A549 (cell line): Measurements from ENCODE around the gene WWC1. TPM values are rescaled to one million over a fixed set of nuclear protein-coding genes. Genes with fewer than 3 reads are reported as not detected.
A peak's percentile ranks its signal among the peaks of the same experiment; 100 is the strongest.

ENCODE experiments used
- ATAC-seq, 2 experiments: fragments of 200-7000 bp in 1 of 2; fragments of >200 bp in 1 of 2; cut with Nextera tagmentation in 1 of 2; cut with Tn5 transposase in 1 of 2; 3 replicates each; pipeline versions ENCODE4 v1.8.0 to v1.9.1; 2018 to 2020; ENCODE audit warnings: mild to moderate bottlenecking in 1 of 2, moderate library complexity in 1 of 2
- CTCF ChIA-PET: fragments of 300-600 bp; sonication (Branson Sonifier 250); formaldehyde crosslinking; extraction: SDS; loops from one replicate; lab custom pipeline; 2021; ENCODE audit warnings: antibody characterized with exemption, inconsistent platforms; lab: Yijun Ruan, JAX
- POLR2A ChIA-PET: fragments of 350-600 bp; formaldehyde crosslinking; extraction: SDS; loops from one replicate; lab custom pipeline; 2021; ENCODE audit warnings: antibody characterized with exemption, inconsistent platforms; lab: Yijun Ruan, JAX
- DNase-seq, 2 experiments: peaks; one replicate each; pipeline versions ENCODE4 v3.0.0 to v3.0.0-alpha.2; 2011 to 2016; ENCODE audit warnings: low read depth in 1 of 2, low spot score in 1 of 2
- FAIRE-seq: peaks from 2 replicates; lab custom pipeline; 2011; peaks lifted over from hg19 to GRCh38; lab: Jason Lieb, UNC
- H3K27ac ChIP-seq, 2 experiments: fragments of >200 bp; sonication (Bioruptor Twin); formaldehyde crosslinking; 3 replicates each; pipeline ENCODE4 v1.5.1; 2016 to 2017
- H3K4me1 ChIP-seq: fragments of >200 bp; sonication (Bioruptor Twin); formaldehyde crosslinking; 3 replicates; pipeline ENCODE4 v1.6.1; 2016
- H3K4me2 ChIP-seq: fragments of >200 bp; sonication (Bioruptor Twin); formaldehyde crosslinking; 3 replicates; pipeline ENCODE4 v1.6.1; 2016
- H3K4me3 ChIP-seq: fragments of >200 bp; sonication (Bioruptor Twin); formaldehyde crosslinking; 3 replicates; pipeline ENCODE4 v1.5.1; 2016
- H3K9me3 ChIP-seq: fragments of >200 bp; sonication (Bioruptor Twin); formaldehyde crosslinking; 3 replicates; pipeline ENCODE4 v1.6.1; 2016
- BHLHE40 ChIP-seq: IDR thresholded peaks from 2 replicates; pipeline ENCODE4 v1.6.1; 2012; ENCODE audit warnings: low read depth, low read length, inconsistent platforms
- CBX8 ChIP-seq: fragments of 200-600 bp; sonication (generic); IDR thresholded peaks from 2 replicates; pipeline ENCODE4 v1.6.1; 2016
- CEBPB ChIP-seq, 2 experiments: fragments of >200 bp in 1 of 2; sonication (Bioruptor Twin) in 1 of 2; formaldehyde crosslinking in 1 of 2; IDR thresholded peaks; 2 replicates each; pipeline ENCODE4 v1.6.1; 2012 to 2016
- CHD4 ChIP-seq: fragments of 200-600 bp; sonication (generic); IDR thresholded peaks from 2 replicates; pipeline ENCODE4 v1.6.1; 2016; ENCODE audit warnings: antibody characterized with exemption, mild to moderate bottlenecking, borderline replicate concordance
- E2F6 ChIP-seq: IDR thresholded peaks from 2 replicates; pipeline ENCODE4 v1.6.1; 2012; ENCODE audit warnings: low read depth, borderline replicate concordance
- EHMT2 ChIP-seq: fragments of 200-600 bp; sonication (generic); IDR thresholded peaks from 2 replicates; pipeline ENCODE4 v1.6.1; 2016; ENCODE audit warnings: antibody characterized with exemption, low read depth, mild to moderate bottlenecking, moderate library complexity
- EP300 ChIP-seq, 2 experiments: fragments of >200 bp; sonication (Bioruptor Twin); formaldehyde crosslinking; IDR thresholded peaks; 2 replicates in 1 of 2; 3 replicates in 1 of 2; pipeline ENCODE4 v1.6.1; 2016 to 2017
- ESRRA ChIP-seq: fragments of 150-350 bp; IDR thresholded peaks from 2 replicates; pipeline ENCODE4 v1.6.1; 2014; ENCODE audit warnings: mild to moderate bottlenecking, low read length, borderline replicate concordance
- FOSL2 ChIP-seq, 2 experiments: fragments of 450-650 bp in 1 of 2; fragments of >200 bp in 1 of 2; sonication (Bioruptor Twin) in 1 of 2; formaldehyde crosslinking; IDR thresholded peaks; 2 replicates each; pipeline versions ENCODE4 v1.5.0 to v1.6.1; 2016 to 2020; ENCODE audit warnings: mild to moderate bottlenecking in 1 of 2, moderate library complexity in 1 of 2
- GATA3 ChIP-seq: IDR thresholded peaks from 2 replicates; pipeline ENCODE4 v1.6.1; 2012; ENCODE audit warnings: borderline replicate concordance
- HDAC2 ChIP-seq: fragments of 200-600 bp; sonication (generic); IDR thresholded peaks from 2 replicates; pipeline ENCODE4 v1.6.1; 2016
- HOXB13 ChIP-seq: fragments of 250-450 bp; sonication (Bioruptor Pico); IDR thresholded peaks from 2 replicates; pipeline ENCODE4 v1.5.0; 2020; ENCODE audit warnings: low read depth, mild to moderate bottlenecking, moderate library complexity
- HOXB5 ChIP-seq: fragments of 250-450 bp; sonication (Bioruptor Pico); IDR thresholded peaks from 2 replicates; pipeline ENCODE4 v1.5.0; 2020; ENCODE audit warnings: mild to moderate bottlenecking, moderate library complexity
- KDM5A ChIP-seq: fragments of 200-600 bp; sonication (generic); IDR thresholded peaks from 2 replicates; pipeline ENCODE4 v1.6.1; 2016; ENCODE audit warnings: antibody characterized with exemption, mild to moderate bottlenecking
- MAX ChIP-seq: IDR thresholded peaks from 2 replicates; pipeline ENCODE4 v1.6.1; 2012
- RARB ChIP-seq: fragments of 250-450 bp; sonication (Bioruptor Pico); IDR thresholded peaks from 2 replicates; pipeline ENCODE4 v1.8.0; 2021; ENCODE audit warnings: mild to moderate bottlenecking, moderate library complexity
- RFX5 ChIP-seq: fragments of 450-650 bp; IDR thresholded peaks from 2 replicates; pipeline ENCODE4 v1.7.1; 2014; ENCODE audit warnings: antibody characterized with exemption, mild to moderate bottlenecking, moderate library complexity
- RNF2 ChIP-seq: fragments of 200-600 bp; sonication (generic); IDR thresholded peaks from 2 replicates; pipeline ENCODE4 v1.6.1; 2016; ENCODE audit warnings: low read depth, mild to moderate bottlenecking, antibody characterized with exemption, moderate library complexity, borderline replicate concordance
- SREBF2 ChIP-seq: fragments of 450-650 bp; IDR thresholded peaks from 2 replicates; pipeline ENCODE4 v1.6.1; 2014; ENCODE audit warnings: mild to moderate bottlenecking, moderate library complexity
- USF2 ChIP-seq: fragments of 450-650 bp; IDR thresholded peaks from 2 replicates; pipeline ENCODE4 v1.6.1; 2014; ENCODE audit warnings: antibody characterized with exemption
- ZFP36 ChIP-seq: fragments of 450-650 bp; IDR thresholded peaks from 2 replicates; pipeline ENCODE4 v1.6.1; 2014; ENCODE audit warnings: borderline replicate concordance; ENCODE audit not compliant: partially characterized antibody
- WGBS: methylation state at CpG from one replicate; pipeline ENCODE4 v1.1.6; 2017; ENCODE audit errors: missing lambda C conversion rate; 5-methylcytosine and 5-hydroxymethylcytosine counted together
- polyA plus RNA-seq, 4 experiments: library from polyadenylated mRNA; depleted of rRNA in 3 of 4; stranded (reverse); fragments of >200 nt; fragmentation: RNase III in 1 of 4; extraction: RNeasy Plus Mini Kit Qiagen cat#74134 plus additional on column Dnase treatment in 1 of 4; gene quantifications; 2 replicates in 3 of 4; 3 replicates in 1 of 4; pipeline ENCODE4 v1.2.3, GENCODE V29; 2011 to 2017
- TF ChIP-seq, protein P1 (sequence below): fragments of 250-450 bp; sonication (Bioruptor Pico); IDR thresholded peaks from 2 replicates; pipeline ENCODE4 v1.5.0; 2021; ENCODE audit warnings: mild to moderate bottlenecking, moderate library complexity, borderline replicate concordance
- TF ChIP-seq, protein P2 (sequence below): fragments of 200-600 bp; sonication (generic); IDR thresholded peaks from 2 replicates; pipeline ENCODE4 v1.6.1; 2016; ENCODE audit warnings: antibody characterized with exemption, mild to moderate bottlenecking, moderate library complexity
- TF ChIP-seq, protein P3 (sequence below): fragments of 250-450 bp; sonication (Bioruptor Pico); IDR thresholded peaks from 2 replicates; pipeline ENCODE4 v1.5.0; 2020; ENCODE audit warnings: low read depth, mild to moderate bottlenecking, moderate library complexity

The WWC1 gene
- polyA plus RNA-seq, 2 of the 4 experiments (the other 2 are of a cell fraction), result 88.5 to 98.1 TPM

DNA sequence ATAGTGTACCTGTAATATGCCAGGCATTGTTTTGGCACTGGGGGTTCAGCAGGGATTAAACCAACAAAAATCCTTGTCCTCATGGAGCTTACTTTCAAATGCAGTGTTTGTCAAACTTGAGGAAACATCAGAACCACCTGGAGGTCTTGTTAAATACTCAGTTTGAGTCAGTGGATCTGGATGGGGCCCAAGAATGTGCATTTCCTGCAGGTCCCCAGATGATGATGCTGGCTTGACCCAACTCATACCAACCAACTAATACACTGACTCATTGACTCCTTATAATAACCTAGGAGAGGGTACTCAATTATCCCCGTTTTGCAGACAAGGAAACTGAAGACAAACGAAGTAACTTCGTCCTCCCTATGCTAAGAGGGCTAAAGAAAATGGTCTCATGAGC, 11.3 kb downstream of the WWC1 start:
- ChIA-PET POLR2A (interaction anchor here (1.9 kb wide), 1 partner anchor 14 kb away, joined by 24 read pairs; no protein-coding TSS in a partner anchor), CTCF (interaction anchor here (1.0 to 22.9 kb wide), 5 partner anchors 9 to 46 kb away, joined by 3 to 256 read pairs (median 19); partner anchors contain the start of gene WWC1)
- TF ChIP-seq EP300 (IDR thresholded peaks at IDR 0.05), result peak in 1 of 2 experiments; percentile 18; a peak in 1 of 5 replicates
- no peak for TF ChIP-seq USF2
- TF ChIP-seq CEBPB (IDR thresholded peaks at IDR 0.05), result peak in 1 of 2 experiments; percentile 32; a peak in 1 of 4 replicates
- no peak for TF ChIP-seq FOSL2 (IDR thresholded peaks at IDR 0.05)
- TF ChIP-seq FOSL2 (CRISPR knock-in tag; IDR thresholded peaks at IDR 0.05), result no peak; the same call in 1 of the 2 replicates
- TF ChIP-seq GATA3, result peak; percentile 50; the same call in 1 of the 2 replicates
- TF ChIP-seq HOXB5 (CRISPR knock-in tag), result peak; percentile 38; the same call in 1 of the 2 replicates
- peak overlapping the region; percentile 91 to 92 for H3K27ac ChIP-seq
- ATAC-seq (no peak; a peak in 1 of 6 replicates), FAIRE-seq (no peak), DNase-seq (peak in 1 of 2 experiments; percentile 64)
- peak overlapping the region; percentile 74 for H3K4me2 ChIP-seq
- H3K4me3 ChIP-seq, result peak overlapping the region; percentile 22; the same call in 2 of the 3 replicates
- peaks cover 100% of the 10 kb centered on the region for H3K4me1 ChIP-seq
- no peaks in the 10 kb centered on the region for H3K9me3 ChIP-seq
- 25% methylated on average over 3 of the region's 3 CpGs for WGBS

GRCh38 chr5:168303393-168304025, 12.1 kb downstream of the WWC1 start:
- no peak for FAIRE-seq
- POLR2A ChIA-PET, result no interaction called here
- no peak for ATAC-seq
- DNase-seq, result no peak
- H3K9me3 ChIP-seq, result no peaks in the 10 kb centered on the region
- H3K4me3 ChIP-seq, result 0 out of 3 replicates have a peak overlapping the region, but pooled peaks have one; percentile 22
- H3K27ac ChIP-seq, result peak overlapping the region; percentile 91 to 92
- H3K4me1 ChIP-seq, result peaks cover 100% of the 10 kb centered on the region
- TF ChIP-seq RARB (CRISPR knock-in tag) (no peak), KDM5A (no peak), HOXB13 (CRISPR knock-in tag) (no peak), USF2 (no peak), BHLHE40 (no peak), HOXB5 (CRISPR knock-in tag) (no peak), MAX (no peak), E2F6 (no peak), EHMT2 (no peak), CHD4 (no peak), RFX5 (no peak), ZFP36 (no peak), CBX8 (no peak), SREBF2 (no peak), ESRRA (no peak), HDAC2 (no peak), RNF2 (no peak)
- TF ChIP-seq, protein P1, sequence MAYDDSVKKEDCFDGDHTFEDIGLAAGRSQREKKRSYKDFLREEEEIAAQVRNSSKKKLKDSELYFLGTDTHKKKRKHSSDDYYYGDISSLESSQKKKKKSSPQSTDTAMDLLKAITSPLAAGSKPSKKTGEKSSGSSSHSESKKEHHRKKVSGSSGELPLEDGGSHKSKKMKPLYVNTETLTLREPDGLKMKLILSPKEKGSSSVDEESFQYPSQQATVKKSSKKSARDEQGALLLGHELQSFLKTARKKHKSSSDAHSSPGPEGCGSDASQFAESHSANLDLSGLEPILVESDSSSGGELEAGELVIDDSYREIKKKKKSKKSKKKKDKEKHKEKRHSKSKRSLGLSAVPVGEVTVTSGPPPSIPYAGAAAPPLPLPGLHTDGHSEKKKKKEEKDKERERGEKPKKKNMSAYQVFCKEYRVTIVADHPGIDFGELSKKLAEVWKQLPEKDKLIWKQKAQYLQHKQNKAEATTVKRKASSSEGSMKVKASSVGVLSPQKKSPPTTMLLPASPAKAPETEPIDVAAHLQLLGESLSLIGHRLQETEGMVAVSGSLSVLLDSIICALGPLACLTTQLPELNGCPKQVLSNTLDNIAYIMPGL (CRISPR knock-in tag), result no peak
- TF ChIP-seq, protein P2, sequence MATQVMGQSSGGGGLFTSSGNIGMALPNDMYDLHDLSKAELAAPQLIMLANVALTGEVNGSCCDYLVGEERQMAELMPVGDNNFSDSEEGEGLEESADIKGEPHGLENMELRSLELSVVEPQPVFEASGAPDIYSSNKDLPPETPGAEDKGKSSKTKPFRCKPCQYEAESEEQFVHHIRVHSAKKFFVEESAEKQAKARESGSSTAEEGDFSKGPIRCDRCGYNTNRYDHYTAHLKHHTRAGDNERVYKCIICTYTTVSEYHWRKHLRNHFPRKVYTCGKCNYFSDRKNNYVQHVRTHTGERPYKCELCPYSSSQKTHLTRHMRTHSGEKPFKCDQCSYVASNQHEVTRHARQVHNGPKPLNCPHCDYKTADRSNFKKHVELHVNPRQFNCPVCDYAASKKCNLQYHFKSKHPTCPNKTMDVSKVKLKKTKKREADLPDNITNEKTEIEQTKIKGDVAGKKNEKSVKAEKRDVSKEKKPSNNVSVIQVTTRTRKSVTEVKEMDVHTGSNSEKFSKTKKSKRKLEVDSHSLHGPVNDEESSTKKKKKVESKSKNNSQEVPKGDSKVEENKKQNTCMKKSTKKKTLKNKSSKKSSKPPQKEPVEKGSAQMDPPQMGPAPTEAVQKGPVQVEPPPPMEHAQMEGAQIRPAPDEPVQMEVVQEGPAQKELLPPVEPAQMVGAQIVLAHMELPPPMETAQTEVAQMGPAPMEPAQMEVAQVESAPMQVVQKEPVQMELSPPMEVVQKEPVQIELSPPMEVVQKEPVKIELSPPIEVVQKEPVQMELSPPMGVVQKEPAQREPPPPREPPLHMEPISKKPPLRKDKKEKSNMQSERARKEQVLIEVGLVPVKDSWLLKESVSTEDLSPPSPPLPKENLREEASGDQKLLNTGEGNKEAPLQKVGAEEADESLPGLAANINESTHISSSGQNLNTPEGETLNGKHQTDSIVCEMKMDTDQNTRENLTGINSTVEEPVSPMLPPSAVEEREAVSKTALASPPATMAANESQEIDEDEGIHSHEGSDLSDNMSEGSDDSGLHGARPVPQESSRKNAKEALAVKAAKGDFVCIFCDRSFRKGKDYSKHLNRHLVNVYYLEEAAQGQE, result no peak
- TF ChIP-seq, protein P3, sequence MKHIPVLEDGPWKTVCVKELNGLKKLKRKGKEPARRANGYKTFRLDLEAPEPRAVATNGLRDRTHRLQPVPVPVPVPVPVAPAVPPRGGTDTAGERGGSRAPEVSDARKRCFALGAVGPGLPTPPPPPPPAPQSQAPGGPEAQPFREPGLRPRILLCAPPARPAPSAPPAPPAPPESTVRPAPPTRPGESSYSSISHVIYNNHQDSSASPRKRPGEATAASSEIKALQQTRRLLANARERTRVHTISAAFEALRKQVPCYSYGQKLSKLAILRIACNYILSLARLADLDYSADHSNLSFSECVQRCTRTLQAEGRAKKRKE, result no peak
- H3K4me2 ChIP-seq, result peak overlapping the region; percentile 74
- 64% methylated on average over 5 of the region's 5 CpGs for WGBS
- CTCF ChIA-PET, result interaction anchor here (3.6 to 22.9 kb wide), 3 partner anchors 11 to 34 kb away, joined by 19 to 256 read pairs (median 53); partner anchors contain the start of gene WWC1
